GM12801 (cell line): ENCODE measurements around the gene TECRL.

Experiments
- CTCF ChIP-seq: IDR thresholded peaks from one replicate; pipeline ENCODE4 v1.5.1; 2011; ENCODE audit warnings: control low read depth; ENCODE audit not compliant: insufficient read length; ENCODE audit errors: extremely low read depth

TECRL gene

GRCh38 chr4:64360664-64361398 lies 48.4 kb downstream of the TECRL start:
- no peak for TF ChIP-seq CTCF

DNA sequence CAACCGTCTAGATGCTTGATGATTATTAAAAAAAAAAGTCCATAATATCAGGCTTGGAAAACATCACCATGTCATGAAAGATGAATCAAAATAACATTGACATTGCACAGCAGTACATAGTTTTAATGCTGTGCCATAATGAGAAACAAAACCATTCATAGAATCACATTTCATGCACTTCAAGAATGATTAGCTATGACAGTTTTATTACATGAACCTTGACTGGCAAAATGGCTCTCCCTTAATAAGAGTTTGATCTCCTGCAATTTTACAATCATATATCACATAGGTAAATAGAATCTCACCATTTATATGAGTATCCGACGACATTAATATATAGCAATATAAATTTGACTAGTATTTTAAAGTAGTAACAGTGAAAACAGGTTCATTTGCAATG lies 49.8 kb downstream of the TECRL start:
- no peak for TF ChIP-seq CTCF

DNA sequence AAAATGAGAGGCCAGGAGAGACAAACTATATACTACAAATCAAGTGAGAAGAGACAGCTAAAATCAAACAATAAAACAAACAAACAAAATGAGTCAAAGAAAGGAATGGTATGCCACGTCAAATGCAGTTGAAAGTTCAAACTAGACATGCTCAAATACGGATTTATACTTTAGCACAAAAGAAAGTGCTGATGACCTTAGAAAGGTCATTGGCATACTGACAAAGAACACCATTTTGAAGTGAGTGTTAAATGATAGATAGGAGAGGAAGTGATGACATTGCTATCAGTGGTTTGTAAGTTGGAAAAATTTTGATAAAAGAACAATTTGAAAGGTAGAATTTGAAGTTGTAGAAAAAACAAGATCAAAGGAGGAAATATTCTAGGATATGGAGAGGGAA lies 55.3 kb downstream of the TECRL start:
- no peak for TF ChIP-seq CTCF

DNA sequence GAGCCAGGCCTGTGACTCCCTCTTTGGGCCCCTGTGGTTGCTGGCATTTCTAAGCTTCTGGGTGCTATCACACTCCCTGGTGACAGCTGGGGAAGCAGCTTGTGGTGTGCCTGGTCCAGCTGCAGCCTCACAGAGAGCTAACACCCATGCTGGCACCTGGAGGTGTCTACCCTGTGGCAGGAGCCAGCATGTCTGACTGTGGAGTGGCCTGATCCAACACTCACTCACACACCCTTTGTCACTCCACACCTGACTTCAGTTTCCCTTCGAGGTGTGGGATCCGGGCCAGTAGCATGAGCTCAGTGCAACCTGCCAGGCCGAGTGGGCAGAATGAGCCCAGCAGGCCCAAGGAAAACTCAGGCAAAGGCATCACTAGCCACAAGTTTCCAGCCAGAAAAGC lies 67.5 kb downstream of the TECRL start:
- no peak for TF ChIP-seq CTCF

DNA sequence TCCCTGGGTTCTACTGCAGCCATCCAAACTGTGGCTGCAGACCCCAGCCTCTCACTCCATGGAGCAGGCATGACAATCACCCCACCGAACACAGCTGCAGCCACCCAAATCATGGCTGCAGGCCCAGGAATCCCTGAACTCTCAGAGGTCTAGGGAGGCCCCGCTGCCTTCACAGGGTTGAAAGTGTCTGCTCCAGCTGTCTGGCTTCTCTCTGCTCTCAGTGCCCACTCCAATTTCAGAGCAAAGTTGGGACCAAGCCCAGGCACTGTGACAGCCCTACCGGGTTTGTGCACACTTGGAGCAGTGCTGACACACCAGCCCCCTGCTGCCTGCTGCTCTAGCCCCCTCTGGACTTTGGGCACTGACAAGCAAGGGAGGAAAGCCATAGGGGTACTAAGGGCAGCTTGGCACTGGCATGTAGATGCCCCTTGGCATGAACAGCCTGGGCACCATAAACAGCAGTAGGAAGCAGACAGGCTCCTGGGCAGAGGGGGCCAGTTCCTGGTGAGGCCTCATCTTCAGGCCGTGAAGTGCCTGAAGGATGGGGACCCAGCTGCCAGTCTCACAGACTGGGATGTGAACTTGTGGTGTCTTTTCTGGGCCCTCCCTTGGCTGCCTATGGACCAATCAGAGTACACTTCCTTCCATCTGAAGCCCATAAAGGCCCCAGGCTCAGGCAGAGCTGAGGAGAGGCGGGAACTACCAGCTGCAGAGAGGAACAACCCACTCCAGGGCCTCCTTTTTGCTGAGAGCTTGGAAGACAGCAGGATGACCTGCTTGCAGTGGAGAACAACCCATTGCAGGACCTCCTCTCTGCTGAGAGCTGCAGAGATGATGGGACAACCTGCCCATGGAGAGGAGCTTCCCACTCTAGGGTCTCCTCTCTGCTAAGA lies 68.8 kb downstream of the TECRL start:
- no peak for TF ChIP-seq CTCF

DNA sequence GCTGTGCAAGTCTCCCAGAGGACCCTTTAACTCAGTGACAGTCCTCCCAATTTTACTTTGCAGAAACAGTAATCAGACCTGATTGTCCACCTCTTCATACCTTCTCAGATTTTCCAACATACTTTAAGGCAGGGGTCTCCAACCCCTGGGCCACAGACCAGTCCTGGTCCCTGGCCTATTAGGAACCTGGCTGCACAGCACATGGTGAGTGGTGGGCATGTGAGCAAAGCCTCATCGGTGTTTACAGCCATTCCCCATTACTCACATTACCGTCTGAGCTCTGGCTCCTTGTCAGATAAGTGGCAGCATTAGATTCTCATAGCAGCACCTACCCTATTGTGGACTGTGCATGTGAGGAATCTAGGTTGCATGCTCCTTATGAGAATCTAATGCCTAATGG lies 74.3 kb downstream of the TECRL start:
- TF ChIP-seq CTCF, result no peak

DNA sequence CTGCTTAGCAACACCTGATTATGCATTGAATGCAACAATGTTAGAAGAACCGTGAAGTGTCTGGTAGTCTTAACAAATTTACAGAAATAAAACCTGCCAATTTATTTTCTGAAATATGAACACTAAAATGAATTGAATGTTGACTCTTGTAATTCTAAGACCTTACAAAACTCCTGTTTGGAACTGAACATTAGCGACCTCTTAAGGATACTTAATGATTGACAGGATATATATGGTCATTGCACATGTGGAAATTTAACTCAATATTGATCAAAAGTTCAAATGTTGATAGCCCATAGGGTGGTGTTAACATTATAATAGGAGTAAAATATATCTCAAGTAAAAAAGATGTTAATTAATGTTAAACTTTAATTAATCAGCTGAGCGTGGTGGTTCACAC lies 79.1 kb downstream of the TECRL start:
- no peak for TF ChIP-seq CTCF
